SH-SY5Y (cell line): ENCODE measurements around the gene NFIB.

Source experiments
- GATA2 ChIP-seq: IDR thresholded peaks from 2 replicates; pipeline ENCODE4 v1.6.1; 2011; ENCODE audit warnings: mild to moderate bottlenecking, low read depth, low read length
- GATA3 ChIP-seq: IDR thresholded peaks from 2 replicates; pipeline ENCODE4 v1.6.1; 2011; ENCODE audit warnings: low read depth, mild to moderate bottlenecking, low read length, moderate library complexity

GRCh38 chr9:14098486-14099180 is 215.3 kb downstream of the NFIB start:
- no peak for TF ChIP-seq GATA3
- TF ChIP-seq GATA2, result no peak
